ENCODE data around the gene PDPK1.

DNA sequence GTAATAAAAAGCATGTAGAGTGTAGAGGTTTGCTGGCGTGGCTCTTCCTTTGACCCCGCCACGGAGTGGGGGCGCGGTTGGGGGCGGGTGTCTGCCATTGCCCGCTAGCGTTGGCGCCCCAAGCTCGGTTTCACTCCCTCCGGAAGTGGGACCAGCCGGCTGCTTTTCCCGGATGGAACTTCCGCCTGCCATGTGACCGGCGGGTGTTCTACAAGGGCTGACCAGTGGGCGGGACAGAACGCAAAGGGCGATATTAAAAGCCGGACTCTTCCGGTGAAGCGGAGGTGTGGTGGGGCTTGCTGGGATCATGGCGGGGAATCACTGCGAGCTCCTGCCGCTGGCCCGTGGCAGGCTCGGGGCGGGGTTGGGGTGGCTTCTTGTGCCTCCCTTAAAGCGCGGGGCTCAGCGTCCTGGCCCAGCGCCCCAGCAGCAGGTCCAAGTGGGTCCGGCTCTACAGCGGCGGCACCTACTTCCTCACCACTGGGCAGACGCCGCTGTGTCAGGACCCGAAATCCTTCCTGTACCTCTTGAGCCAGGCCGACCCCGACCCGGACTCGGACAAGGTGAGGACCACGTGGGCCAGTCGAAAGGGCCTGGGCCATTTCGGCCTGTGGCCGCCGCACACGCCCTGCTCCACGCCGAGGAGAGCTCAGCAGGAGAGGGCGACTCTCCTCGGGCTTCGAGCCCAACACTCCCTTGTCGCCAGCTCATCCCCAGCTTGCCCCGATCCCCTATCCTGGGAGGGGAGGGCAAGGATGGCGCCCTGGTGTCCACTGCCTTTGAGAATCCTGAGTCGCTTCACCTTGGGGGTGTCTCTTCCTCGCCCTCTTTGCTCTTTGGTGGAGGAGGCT lies 65.6 kb downstream of the PDPK1 start:
- TF ChIP-seq POLR2AphosphoS5 (IDR thresholded peaks at IDR 0.05; ENCODE audit: low read depth) (peak; percentile 92), GABPA (IDR thresholded peaks at IDR 0.05; ENCODE audit: low read depth) (peak; percentile 100)
- TF ChIP-seq, protein P1, sequence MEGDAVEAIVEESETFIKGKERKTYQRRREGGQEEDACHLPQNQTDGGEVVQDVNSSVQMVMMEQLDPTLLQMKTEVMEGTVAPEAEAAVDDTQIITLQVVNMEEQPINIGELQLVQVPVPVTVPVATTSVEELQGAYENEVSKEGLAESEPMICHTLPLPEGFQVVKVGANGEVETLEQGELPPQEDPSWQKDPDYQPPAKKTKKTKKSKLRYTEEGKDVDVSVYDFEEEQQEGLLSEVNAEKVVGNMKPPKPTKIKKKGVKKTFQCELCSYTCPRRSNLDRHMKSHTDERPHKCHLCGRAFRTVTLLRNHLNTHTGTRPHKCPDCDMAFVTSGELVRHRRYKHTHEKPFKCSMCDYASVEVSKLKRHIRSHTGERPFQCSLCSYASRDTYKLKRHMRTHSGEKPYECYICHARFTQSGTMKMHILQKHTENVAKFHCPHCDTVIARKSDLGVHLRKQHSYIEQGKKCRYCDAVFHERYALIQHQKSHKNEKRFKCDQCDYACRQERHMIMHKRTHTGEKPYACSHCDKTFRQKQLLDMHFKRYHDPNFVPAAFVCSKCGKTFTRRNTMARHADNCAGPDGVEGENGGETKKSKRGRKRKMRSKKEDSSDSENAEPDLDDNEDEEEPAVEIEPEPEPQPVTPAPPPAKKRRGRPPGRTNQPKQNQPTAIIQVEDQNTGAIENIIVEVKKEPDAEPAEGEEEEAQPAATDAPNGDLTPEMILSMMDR (IDR thresholded peaks at IDR 0.05; ENCODE audit: insufficient read depth, low read length): no peak
